ENCODE results near the gene SV2B.

- TF ChIP-seq CTCF (IDR thresholded peaks at IDR 0.05; ENCODE audit: extremely low read depth in 1 of 2, insufficient read depth in 1 of 2, low read depth in 1 of 2, low read length in 2 of 2) (no peak), MAX (IDR thresholded peaks at IDR 0.05; ENCODE audit: insufficient read depth, insufficient read length) (no peak), POLR2AphosphoS5 (IDR thresholded peaks at IDR 0.05; ENCODE audit: insufficient read depth, low read depth, low read length) (no peak), EZH2 (IDR thresholded peaks at IDR 0.05; ENCODE audit: borderline replicate concordance, low read depth, low read length, severe bottlenecking) (no peak), POLR2A (IDR thresholded peaks at IDR 0.05; ENCODE audit: low read depth, low read length) (no peak), MYC (IDR thresholded peaks at IDR 0.05; ENCODE audit: low read depth, low read length) (no peak), GATA2 (IDR thresholded peaks at IDR 0.05; ENCODE audit: insufficient read depth, insufficient read length, low read depth, low read length) (no peak)
Observed at GRCh38 chr15:91225741-91226140, 125.7 kb downstream of the SV2B start.
